Gastroesophageal sphincter (tissue), 4 donors: ENCODE measurements around the gene TP73. TPM values are rescaled to one million over a fixed set of nuclear protein-coding genes. Genes with fewer than 3 reads are reported as not detected.

Experiments used
- ATAC-seq: fragments of 150-250 bp; one replicate; pipeline ENCODE4 v1.9.1; 2016; ENCODE audit warnings: mild to moderate bottlenecking, moderate library complexity
- H3K27ac ChIP-seq, 4 donors: fragments of 200-600 bp; sonication (generic) in 3 of 4; 1 replicate in 3 of 4; 2 replicates in 1 of 4; pipeline ENCODE4 v1.5.1; 2016 to 2019
- H3K27me3 ChIP-seq: fragments of 200-600 bp; sonication (generic); one replicate; pipeline ENCODE4 v1.5.1; 2019
- H3K36me3 ChIP-seq, 2 donors: fragments of 200-600 bp; sonication (generic); one replicate each; pipeline ENCODE4 v1.5.1; 2019; ENCODE audit warnings: control low read depth in 1 of 2
- H3K4me1 ChIP-seq, 3 donors: fragments of 200-600 bp; sonication (generic); 1 replicate in 2 of 3; 2 replicates in 1 of 3; pipeline ENCODE4 v1.5.1; 2016 to 2019; ENCODE audit warnings: control low read depth in 2 of 3
- H3K4me3 ChIP-seq, 2 donors: fragments of 200-600 bp; sonication (generic); one replicate each; pipeline ENCODE4 v1.5.1; 2019; ENCODE audit warnings: mild to moderate bottlenecking in 1 of 2, moderate library complexity in 1 of 2
- H3K9me3 ChIP-seq, 3 donors: fragments of 200-600 bp; sonication (generic); one replicate each; pipeline ENCODE4 v1.5.1; 2017 to 2019; ENCODE audit warnings: control low read depth in 2 of 3
- CTCF ChIP-seq, 4 experiments: fragments of 200-600 bp in 2 of 4; fragments of 450-650 bp in 2 of 4; sonication (generic) in 1 of 4; IDR thresholded peaks; one replicate each; pipeline ENCODE4 v1.5.1; 2017 to 2019; ENCODE audit warnings: antibody characterized with exemption in 4 of 4, mild to moderate bottlenecking in 2 of 4, moderate library complexity in 2 of 4
- EP300 ChIP-seq: sonication (generic); formaldehyde crosslinking; IDR thresholded peaks from one replicate; pipeline ENCODE4 v1.6.1; 2017; ENCODE audit warnings: antibody characterized with exemption, mild to moderate bottlenecking
- POLR2A ChIP-seq, 2 donors: fragments of 450-650 bp; IDR thresholded peaks; one replicate each; pipeline ENCODE4 v1.6.1; 2017; ENCODE audit warnings: antibody characterized with exemption in 2 of 2, mild to moderate bottlenecking in 2 of 2, moderate library complexity in 1 of 2
- POLR2AphosphoS5 ChIP-seq: sonication (generic); formaldehyde crosslinking; IDR thresholded peaks from one replicate; pipeline ENCODE4 v1.6.1; 2017; ENCODE audit warnings: antibody characterized with exemption
- WGBS, 2 donors: methylation state at CpG; one replicate each; pipeline ENCODE4 v1.1.5; 2018; ENCODE audit warnings: low coverage in 1 of 2; 5-methylcytosine and 5-hydroxymethylcytosine counted together
- total RNA-seq, 4 donors: library from RNA; depleted of rRNA; stranded (reverse); fragments of >200 nt; gene quantifications; one replicate each; pipeline ENCODE4 v1.1.0, GENCODE V29; 2016

The TP73 gene
- total RNA-seq, 4 donors from 2014 or later, result 0.19 to 0.22 TPM; not detected in 2

GRCh38 chr1:3604997-3605823, 47.1 kb upstream of the TP73 start:
- H3K9me3 ChIP-seq, result no peaks in the 10 kb centered on the region

GRCh38 chr1:3606779-3607702, 45.3 kb upstream of the TP73 start:
- Histone ChIP-seq H3K4me3 (no peak overlapping the region), H3K9me3 (no peaks in the 10 kb centered on the region), H3K36me3 (no peaks in the 10 kb centered on the region), H3K27ac (no peak overlapping the region), H3K4me1 (peaks cover 0 to 22% (median 19%) of the 10 kb centered on the region in 3 donors), H3K27me3 (peaks cover 68% of the 10 kb centered on the region)
- TF ChIP-seq POLR2A (IDR thresholded peaks at IDR 0.05) (no peak), POLR2AphosphoS5 (no peak), CTCF (IDR thresholded peaks at IDR 0.05) (no peak), EP300 (no peak)
- WGBS, 2 donors, result 60 to 90% methylated on average over 1 to 12 of the region's 23 CpGs
- no peak for ATAC-seq

More at GRCh38 chr1:3604997-3605823, 47.1 kb upstream of the TP73 start:
- no peaks in the 10 kb centered on the region for H3K36me3 ChIP-seq
- no peak for ATAC-seq
- peaks cover 49% of the 10 kb centered on the region for H3K27me3 ChIP-seq
- 79 to 89% methylated on average over 6 to 7 of the region's 7 CpGs for WGBS, 2 donors
- peaks cover 0 to 4% (median 1%) of the 10 kb centered on the region in 3 donors for H3K4me1 ChIP-seq
- no peak overlapping the region for H3K4me3 ChIP-seq
- TF ChIP-seq POLR2A (IDR thresholded peaks at IDR 0.05) (no peak), EP300 (no peak), POLR2AphosphoS5 (no peak), CTCF (IDR thresholded peaks at IDR 0.05) (no peak)
- H3K27ac ChIP-seq, result no peak overlapping the region

GRCh38 chr1:3607703-3608065, 44.6 kb upstream of the TP73 start:
- ATAC-seq, result no peak
- WGBS, 2 donors, result 95% methylated on average over 4 of the region's 18 CpGs; no CpG with 5 or more reads in 1 of the 2 donors
- no peak for TF ChIP-seq EP300
- TF ChIP-seq POLR2AphosphoS5, result no peak
- Histone ChIP-seq H3K4me3 (no peak overlapping the region), H3K27me3 (peaks cover 74% of the 10 kb centered on the region), H3K9me3 (no peaks in the 10 kb centered on the region), H3K36me3 (no peaks in the 10 kb centered on the region), H3K4me1 (peaks cover 0 to 22% (median 19%) of the 10 kb centered on the region in 3 donors), H3K27ac (no peak overlapping the region)

- ATAC-seq, result no peak
- Histone ChIP-seq H3K9me3 (no peaks in the 10 kb centered on the region), H3K4me1 (peaks cover 0 to 22% (median 19%) of the 10 kb centered on the region in 3 donors), H3K4me3 (no peak overlapping the region), H3K36me3 (no peaks in the 10 kb centered on the region), H3K27ac (no peak overlapping the region), H3K27me3 (peaks cover 79% of the 10 kb centered on the region)
- no peak for TF ChIP-seq CTCF (IDR thresholded peaks at IDR 0.05)
- TF ChIP-seq POLR2A (IDR thresholded peaks at IDR 0.05), result no peak
- no CpG with 5 or more reads among the region's 7 CpGs for WGBS, 2 donors
Observed at GRCh38 chr1:3608154-3608553, 44.2 kb upstream of the TP73 start.

- 100% methylated on average over 1 of the region's 22 CpGs; no CpG with 5 or more reads in 1 of the 2 donors for WGBS, 2 donors
- H3K4me3 ChIP-seq, result no peak overlapping the region
- no peak for ATAC-seq
- H3K4me1 ChIP-seq, result peaks cover 0 to 22% (median 19%) of the 10 kb centered on the region in 3 donors
- TF ChIP-seq POLR2AphosphoS5, result no peak
- no peak for TF ChIP-seq EP300
- TF ChIP-seq CTCF (IDR thresholded peaks at IDR 0.05), result no peak
- TF ChIP-seq POLR2A (IDR thresholded peaks at IDR 0.05), result no peak
- H3K27me3 ChIP-seq, result peaks cover 89% of the 10 kb centered on the region
- no peaks in the 10 kb centered on the region for H3K36me3 ChIP-seq
- H3K27ac ChIP-seq, result no peak overlapping the region
- H3K9me3 ChIP-seq, result no peaks in the 10 kb centered on the region
Observed at GRCh38 chr1:3609016-3609768, 43.1 kb upstream of the TP73 start.
